Testis (tissue), 5 donors: ENCODE data around the gene TBCE. TPM values are rescaled to one million over a fixed set of nuclear protein-coding genes. Genes with fewer than 3 reads are reported as not detected.

Experiments
- DNase-seq: peaks from one replicate; pipeline ENCODE4 v3.0.0-alpha.2; 2019
- H3K27ac ChIP-seq, 2 donors: fragments of 200-600 bp; sonication (generic); one replicate each; pipeline ENCODE4 v1.5.1; 2019
- H3K27me3 ChIP-seq: fragments of 200-600 bp; sonication (generic); one replicate; pipeline ENCODE4 v1.5.1; 2019
- H3K36me3 ChIP-seq: fragments of 200-600 bp; sonication (generic); one replicate; pipeline ENCODE4 v1.5.1; 2017; ENCODE audit warnings: low read depth; ENCODE audit errors: missing control alignments
- H3K4me1 ChIP-seq: fragments of 200-600 bp; sonication (generic); one replicate; pipeline ENCODE4 v1.5.1; 2019
- H3K4me3 ChIP-seq, 2 donors: fragments of 200-600 bp; sonication (generic); one replicate each; pipeline ENCODE4 v1.5.1; 2017 to 2019
- H3K9me3 ChIP-seq: fragments of 200-600 bp; sonication (generic); one replicate; pipeline ENCODE4 v1.5.1; 2017
- POLR2A ChIP-seq: fragments of 450-650 bp; IDR thresholded peaks from one replicate; pipeline ENCODE4 v1.6.1; 2017; ENCODE audit warnings: antibody characterized with exemption, mild to moderate bottlenecking, moderate library complexity
- WGBS, 2 donors: methylation state at CpG; one replicate each; pipeline ENCODE4 v1.1.5; 2018; 5-methylcytosine and 5-hydroxymethylcytosine counted together
- intact Hi-C: fragments of 100-400 bp; cut with DNase I; formaldehyde crosslinking; loops from one replicate; pipeline ENCODE4 v1.15.1; 2023; ENCODE audit warnings: low total_unique reads
- long read RNA-seq, 2 donors: transcript quantifications; one replicate each; lab custom pipeline, GENCODE V29; 2026
- polyA plus RNA-seq: library from polyadenylated mRNA; stranded (reverse); fragments of 350-450 nt; fragmentation: Illumina TruSeq; extraction: RNeasy Lipid Tissue Mini Kit (QIAGEN cat#74804); gene quantifications from one replicate; pipeline ENCODE4 v1.2.3, GENCODE V29; 2014; ENCODE audit warnings: low read depth, low replicate concordance; ENCODE audit not compliant: insufficient read depth
- total RNA-seq, 2 donors: library from RNA; depleted of rRNA; stranded (reverse); fragments of >200 nt; gene quantifications; one replicate each; pipeline ENCODE4 v1.2.3, GENCODE V29; 2016
- TF ChIP-seq, protein P1 (sequence below), 3 experiments: fragments of 450-650 bp in 2 of 3; fragments of 200-600 bp in 1 of 3; sonication (generic) in 1 of 3; IDR thresholded peaks; one replicate each; pipeline ENCODE4 v1.5.1; 2016 to 2019; ENCODE audit warnings: antibody characterized with exemption in 3 of 3, mild to moderate bottlenecking in 2 of 3, moderate library complexity in 1 of 3

TBCE gene
- 10 to 100 TPM; 20.1 to 22.4 TPM for total RNA-seq
- 29.8 TPM for polyA plus RNA-seq
- long read RNA-seq, donor 1, full-length matches to known transcripts, result 8 of 8 reads
- long read RNA-seq, donor 1, partial matches to known transcripts, result 0 of 8 reads
- long read RNA-seq, donor 1, other reads (novel, unspliced or antisense), result 0 of 8 reads
- long read RNA-seq, donor 2, full-length matches to known transcripts, result 2 of 2 reads
- long read RNA-seq, donor 2, partial matches to known transcripts, result 0 of 2 reads
- long read RNA-seq, donor 2, other reads (novel, unspliced or antisense), result 0 of 2 reads

DNA sequence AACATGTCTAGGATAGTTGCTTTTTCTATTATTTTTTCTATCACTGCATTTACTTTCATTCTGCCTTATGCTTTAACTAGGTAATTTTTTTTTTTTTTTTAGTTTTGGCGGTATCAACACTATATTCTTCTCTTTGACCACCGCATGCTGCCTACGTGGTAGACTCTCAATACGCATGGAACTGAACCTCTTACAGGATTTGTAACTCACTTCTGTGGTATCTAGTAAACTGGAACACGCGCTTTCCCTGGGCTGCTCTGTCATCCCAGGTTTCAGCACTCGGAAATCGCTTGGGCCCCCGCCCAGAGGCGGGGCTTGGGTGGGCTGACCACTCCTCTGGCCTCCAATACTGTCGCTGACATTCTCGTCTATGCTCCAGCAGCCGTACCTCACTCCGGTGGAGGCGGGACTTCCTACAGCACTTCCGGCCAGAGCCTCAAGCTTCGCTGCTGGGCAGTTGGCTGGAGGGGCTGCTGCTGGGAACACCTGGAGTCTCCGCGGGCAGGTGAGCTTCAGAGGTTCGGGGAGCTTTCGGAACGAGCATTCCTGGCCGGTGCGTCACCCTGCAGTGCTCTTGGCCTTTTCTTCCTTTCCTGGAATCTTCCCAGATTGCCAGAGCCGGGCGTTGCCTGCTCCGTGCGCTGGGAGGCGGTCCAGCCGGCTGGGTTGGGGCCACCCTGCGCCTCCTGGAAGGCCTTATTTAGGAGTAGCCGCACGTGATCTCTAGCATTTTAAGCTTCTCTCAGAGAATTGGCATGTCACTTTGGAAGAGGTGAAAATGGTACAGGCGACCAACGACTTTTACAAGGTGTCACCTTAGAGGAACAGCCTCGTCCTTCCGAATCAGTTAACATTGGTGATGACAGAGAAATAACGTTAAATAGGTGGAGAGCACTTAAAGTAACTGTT lies at the start of gene TBCE:
Gene TBCE (plus strand): TSS at position 428 of the 909 bp plus-strand sequence. CDS start 12,623 bp downstream, outside the sequence.
- no peaks in the 10 kb centered on the region for H3K36me3 ChIP-seq
- H3K4me3 ChIP-seq, result peak within 1 kb of the TSS; percentile 63 to 85
- intact Hi-C loops, result no loop called here
- no peaks in the 10 kb centered on the region for H3K9me3 ChIP-seq
- H3K4me1 ChIP-seq, result no peaks in the 10 kb centered on the region
- peak; percentile 67 for TF ChIP-seq POLR2A
- TF ChIP-seq, protein P1, sequence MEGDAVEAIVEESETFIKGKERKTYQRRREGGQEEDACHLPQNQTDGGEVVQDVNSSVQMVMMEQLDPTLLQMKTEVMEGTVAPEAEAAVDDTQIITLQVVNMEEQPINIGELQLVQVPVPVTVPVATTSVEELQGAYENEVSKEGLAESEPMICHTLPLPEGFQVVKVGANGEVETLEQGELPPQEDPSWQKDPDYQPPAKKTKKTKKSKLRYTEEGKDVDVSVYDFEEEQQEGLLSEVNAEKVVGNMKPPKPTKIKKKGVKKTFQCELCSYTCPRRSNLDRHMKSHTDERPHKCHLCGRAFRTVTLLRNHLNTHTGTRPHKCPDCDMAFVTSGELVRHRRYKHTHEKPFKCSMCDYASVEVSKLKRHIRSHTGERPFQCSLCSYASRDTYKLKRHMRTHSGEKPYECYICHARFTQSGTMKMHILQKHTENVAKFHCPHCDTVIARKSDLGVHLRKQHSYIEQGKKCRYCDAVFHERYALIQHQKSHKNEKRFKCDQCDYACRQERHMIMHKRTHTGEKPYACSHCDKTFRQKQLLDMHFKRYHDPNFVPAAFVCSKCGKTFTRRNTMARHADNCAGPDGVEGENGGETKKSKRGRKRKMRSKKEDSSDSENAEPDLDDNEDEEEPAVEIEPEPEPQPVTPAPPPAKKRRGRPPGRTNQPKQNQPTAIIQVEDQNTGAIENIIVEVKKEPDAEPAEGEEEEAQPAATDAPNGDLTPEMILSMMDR (IDR thresholded peaks at IDR 0.05), result no peak
- peak; percentile 99 for DNase-seq
- WGBS, 2 donors, result 0 to 1% methylated on average over 27 to 38 of the region's 38 CpGs
- peak within 1 kb of the TSS; percentile 27 to 77 for H3K27ac ChIP-seq
- no peaks in the 10 kb centered on the region for H3K27me3 ChIP-seq

GRCh38 chr1:235319255-235319654 lies 48.0 kb upstream of the TBCE start:
- no peak for TF ChIP-seq POLR2A
- TF ChIP-seq, protein P1 (IDR thresholded peaks at IDR 0.05), result no peak
- peaks cover 2% of the 10 kb centered on the region for H3K4me1 ChIP-seq
- H3K9me3 ChIP-seq, result no peaks in the 10 kb centered on the region
- H3K27ac ChIP-seq, result no peak overlapping the region
- no peak overlapping the region for H3K4me3 ChIP-seq
- WGBS, 2 donors, result 93 to 94% methylated on average over 2 of the region's 2 CpGs
- intact Hi-C loops, result no loop called here
- no peaks in the 10 kb centered on the region for H3K36me3 ChIP-seq
- DNase-seq, result no peak
- no peaks in the 10 kb centered on the region for H3K27me3 ChIP-seq

DNA sequence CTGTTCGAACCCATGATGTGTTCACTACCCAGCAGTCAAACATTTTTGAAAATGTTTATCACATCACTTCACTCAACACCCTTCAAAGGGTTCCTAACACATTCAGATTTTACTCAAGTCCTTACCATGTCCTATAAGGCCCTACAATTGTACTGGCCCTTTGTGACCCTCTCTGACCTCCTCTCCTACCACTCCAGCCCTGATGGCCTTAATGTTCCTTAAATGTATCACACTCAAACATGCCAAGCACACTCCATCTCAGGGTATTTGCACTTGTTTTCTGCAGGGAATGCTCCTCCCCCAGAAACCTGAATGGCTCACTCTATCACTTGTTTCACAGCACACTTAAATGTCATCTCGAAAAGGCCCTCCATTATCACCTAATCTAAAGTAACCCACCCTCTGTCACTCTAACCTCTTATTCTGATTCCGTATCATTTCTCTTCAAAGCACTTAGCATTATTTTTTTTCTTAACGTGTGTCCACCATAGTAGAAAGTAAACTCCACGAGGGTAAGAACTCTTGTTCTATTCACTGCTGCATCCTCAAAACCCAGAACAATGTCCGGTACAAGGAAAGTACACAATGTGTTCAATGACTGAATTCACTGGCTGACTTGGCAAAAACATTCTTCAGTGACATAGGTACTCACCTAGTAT lies 46.6 kb upstream of the TBCE start:
- peaks cover 6% of the 10 kb centered on the region for H3K4me1 ChIP-seq
- no peak overlapping the region for H3K4me3 ChIP-seq
- no peak for DNase-seq
- WGBS, 2 donors, result 79% methylated on average over 6 of the region's 6 CpGs
- no peaks in the 10 kb centered on the region for H3K36me3 ChIP-seq
- H3K27me3 ChIP-seq, result no peaks in the 10 kb centered on the region
- H3K9me3 ChIP-seq, result no peaks in the 10 kb centered on the region
- no peak overlapping the region for H3K27ac ChIP-seq
- intact Hi-C loops, result loop anchor here (10.0 kb wide), 1 partner anchor 216 kb away; no protein-coding TSS in a partner anchor
- TF ChIP-seq, protein P1 (IDR thresholded peaks at IDR 0.05), result no peak
- no peak for TF ChIP-seq POLR2A

DNA sequence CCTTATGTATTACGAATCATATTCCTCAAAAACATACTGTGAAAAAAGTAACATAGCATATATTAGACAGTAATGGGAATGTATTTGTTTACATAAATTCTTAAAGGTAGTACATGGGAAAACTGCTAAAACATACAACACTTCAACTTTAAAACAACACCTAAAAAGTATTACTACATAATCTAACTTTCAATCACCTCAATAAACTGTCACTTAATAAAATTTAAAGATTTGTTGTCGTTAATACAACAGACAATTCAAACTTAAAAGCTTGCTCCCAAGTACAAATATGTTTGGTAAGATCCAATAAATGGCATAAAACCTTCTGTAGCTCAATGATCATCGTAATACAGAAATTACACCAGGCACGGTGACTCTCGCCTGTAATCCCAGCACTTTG lies 42.9 kb upstream of the TBCE start:
- Histone ChIP-seq H3K4me3 (no peak overlapping the region), H3K36me3 (no peaks in the 10 kb centered on the region), H3K4me1 (peaks cover 11% of the 10 kb centered on the region), H3K27me3 (no peaks in the 10 kb centered on the region), H3K27ac (no peak overlapping the region), H3K9me3 (no peaks in the 10 kb centered on the region)
- intact Hi-C loops, result loop anchor here (10.0 kb wide), 1 partner anchor 219 kb away; no protein-coding TSS in a partner anchor
- no peak for DNase-seq
- TF ChIP-seq, protein P1 (IDR thresholded peaks at IDR 0.05), result no peak
- no peak for TF ChIP-seq POLR2A
- WGBS, 2 donors, result 91 to 93% methylated on average over 5 of the region's 5 CpGs
